Left ventricle myocardium superior (tissue), 1 donor: ENCODE data around the gene HPN. TPM values are rescaled to one million over a fixed set of nuclear protein-coding genes. Genes with fewer than 3 reads are reported as not detected.
A peak's percentile ranks its signal among the peaks of the same experiment; 100 is the strongest.

Source experiments
- ATAC-seq: fragments of 200-7000 bp; cut with Tn5 transposase; one replicate; pipeline ENCODE4 v1.9.1; 2020; ENCODE audit warnings: mild to moderate bottlenecking, moderate library complexity
- DNase-seq: peaks from one replicate; pipeline ENCODE4 v3.0.0-alpha.2; 2020
- intact Hi-C: fragments of 100-400 bp; cut with micrococcal nuclease; formaldehyde crosslinking; loops from one replicate; pipeline ENCODE4 v1.11.0; 2022
- total RNA-seq: library from RNA; stranded (reverse); fragmentation: NEBNext Ultra II Directional; extraction: Animal tissue kit (Norgen Biotek cat#: 25700); gene quantifications from one replicate; pipeline ENCODE4 v1.2.1, GENCODE V29; 2021
- donor health status: DM: no; HTN: yes; CAD: no; lungs with severe emphysema.

Gene HPN
- total RNA-seq, 1 donor from 2014 or later, result 9.8 TPM

- intact Hi-C loops, result no loop called here
- no peak for DNase-seq
- no peak for ATAC-seq
Observed at GRCh38 chr19:35054626-35055025, 13.1 kb downstream of the HPN start.

GRCh38 chr19:35055715-35056179, 14.2 kb downstream of the HPN start:
- ATAC-seq (no peak), DNase-seq (no peak)
- intact Hi-C loops, result no loop called here

GRCh38 chr19:35056513-35057063, 15.1 kb downstream of the HPN start:
- intact Hi-C loops, result no loop called here
- ATAC-seq (no peak), DNase-seq (no peak)

GRCh38 chr19:35058370-35058769, 16.8 kb downstream of the HPN start:
- intact Hi-C loops, result no loop called here
- ATAC-seq (no peak), DNase-seq (no peak)

GRCh38 chr19:35059006-35059798, 17.7 kb downstream of the HPN start:
- intact Hi-C loops, result no loop called here
- no peak for ATAC-seq
- DNase-seq, result no peak

- intact Hi-C loops, result no loop called here
- DNase-seq, result no peak
- no peak for ATAC-seq
Observed at GRCh38 chr19:35059799-35060091, 18.2 kb downstream of the HPN start.

GRCh38 chr19:35060160-35060855, 18.8 kb downstream of the HPN start:
- intact Hi-C loops, result no loop called here
- ATAC-seq, result no peak
- no peak for DNase-seq

GRCh38 chr19:35061583-35062373, 20.3 kb downstream of the HPN start:
- no peak for DNase-seq
- intact Hi-C loops, result no loop called here
- ATAC-seq, result no peak

- ATAC-seq, result no peak
- intact Hi-C loops, result no loop called here
- no peak for DNase-seq
Observed at GRCh38 chr19:35062942-35063341, 21.4 kb downstream of the HPN start.

GRCh38 chr19:35063940-35064818, 22.7 kb downstream of the HPN start:
- intact Hi-C loops, result no loop called here
- no peak for DNase-seq
- no peak for ATAC-seq

- DNase-seq, result no peak
- ATAC-seq, result no peak
- intact Hi-C loops, result no loop called here
Observed at GRCh38 chr19:35065574-35065973, 24.1 kb downstream of the HPN start.

GRCh38 chr19:35066121-35066520, 24.6 kb downstream of the HPN start:
- ATAC-seq, result no peak
- DNase-seq, result no peak
- intact Hi-C loops, result no loop called here

- intact Hi-C loops, result no loop called here
- ATAC-seq, result peak; percentile 90
Observed at GRCh38 chr19:35066691-35067563, 25.4 kb downstream of the HPN start.

GRCh38 chr19:35068941-35069634, 27.6 kb downstream of the HPN start:
- DNase-seq (no peak), ATAC-seq (no peak)
- intact Hi-C loops, result no loop called here

More at GRCh38 chr19:35066691-35067563, 25.4 kb downstream of the HPN start:
- peak; percentile 94 for DNase-seq

GRCh38 chr19:35069696-35070095, 28.2 kb downstream of the HPN start:
- intact Hi-C loops, result no loop called here
- no peak for ATAC-seq

GRCh38 chr19:35070471-35070870, 28.9 kb downstream of the HPN start:
- DNase-seq, result no peak
- intact Hi-C loops, result no loop called here
- no peak for ATAC-seq

More at GRCh38 chr19:35069696-35070095, 28.2 kb downstream of the HPN start:
- DNase-seq, result no peak

- DNase-seq, result no peak
- no peak for ATAC-seq
- intact Hi-C loops, result no loop called here
Observed at GRCh38 chr19:35073516-35073915, 32.0 kb downstream of the HPN start.
